SK-N-SH treated with all-trans-retinoic acid at 6 μM for 48 hours (cell line): ENCODE data around the gene NUP98.

Experiments
- ATAC-seq: fragments of 200-7000 bp; cut with Tn5 transposase; 3 replicates; pipeline ENCODE4 v1.9.1; 2020; ENCODE audit warnings: mild to moderate bottlenecking, moderate library complexity
- ARNTL ChIP-seq: fragments of 450-650 bp; formaldehyde crosslinking; IDR thresholded peaks from 2 replicates; pipeline ENCODE4 v1.5.0; 2020; ENCODE audit warnings: low read depth, mild to moderate bottlenecking, moderate library complexity, borderline replicate concordance
- BACH2 ChIP-seq: fragments of 250-450 bp; sonication (Bioruptor Pico); IDR thresholded peaks from 2 replicates; pipeline ENCODE4 v1.9.0; 2021; ENCODE audit warnings: mild to moderate bottlenecking, borderline replicate concordance
- ESRRG ChIP-seq: fragments of 250-450 bp; sonication (Bioruptor Pico); IDR thresholded peaks from 2 replicates; pipeline ENCODE4 v1.6.1; 2021; ENCODE audit warnings: mild to moderate bottlenecking
- GLIS3 ChIP-seq: fragments of 250-450 bp; sonication (Bioruptor Pico); IDR thresholded peaks from 2 replicates; pipeline ENCODE4 v1.5.0; 2020; ENCODE audit warnings: mild to moderate bottlenecking, moderate library complexity
- ISL1 ChIP-seq: fragments of 250-450 bp; sonication (Bioruptor Pico); IDR thresholded peaks from 2 replicates; pipeline ENCODE4 v2.1.2; 2022; ENCODE audit warnings: mild to moderate bottlenecking, moderate library complexity
- POU6F1 ChIP-seq: fragments of 250-450 bp; sonication (Bioruptor Pico); IDR thresholded peaks from 2 replicates; pipeline ENCODE4 v1.8.0; 2021; ENCODE audit warnings: low read depth, mild to moderate bottlenecking, moderate library complexity, borderline replicate concordance
- PPARA ChIP-seq: fragments of 250-450 bp; sonication (Bioruptor Pico); IDR thresholded peaks from 2 replicates; pipeline ENCODE4 v1.5.0; 2020; ENCODE audit warnings: mild to moderate bottlenecking, borderline replicate concordance
- SNAI2 ChIP-seq: fragments of 250-450 bp; sonication (Bioruptor Pico); IDR thresholded peaks from 2 replicates; pipeline ENCODE4 v1.5.0; 2020; ENCODE audit warnings: mild to moderate bottlenecking, moderate library complexity
- TOX ChIP-seq: fragments of 250-450 bp; sonication (Bioruptor Pico); IDR thresholded peaks from 2 replicates; pipeline ENCODE4 v1.8.0; 2021; ENCODE audit warnings: mild to moderate bottlenecking, moderate library complexity, borderline replicate concordance
- TSHZ2 ChIP-seq: fragments of 250-450 bp; sonication (Bioruptor Pico); IDR thresholded peaks from 2 replicates; pipeline ENCODE4 v1.5.0; 2020; ENCODE audit warnings: mild to moderate bottlenecking, moderate library complexity
- ZC3H10 ChIP-seq: fragments of 250-450 bp; sonication (Bioruptor Pico); IDR thresholded peaks from 2 replicates; pipeline ENCODE4 v1.5.1; 2021; ENCODE audit warnings: mild to moderate bottlenecking, moderate library complexity
- ZNF565 ChIP-seq: fragments of 450-650 bp; formaldehyde crosslinking; conservative IDR thresholded peaks from 2 replicates; pipeline ENCODE4 v1.5.0; 2020; ENCODE audit warnings: low read depth, mild to moderate bottlenecking, moderate library complexity
- ZNF70 ChIP-seq: fragments of 450-650 bp; formaldehyde crosslinking; IDR thresholded peaks from 2 replicates; pipeline ENCODE4 v1.5.0; 2020; ENCODE audit warnings: mild to moderate bottlenecking, moderate library complexity
- ZNF8 ChIP-seq: fragments of 450-650 bp; formaldehyde crosslinking; IDR thresholded peaks from 2 replicates; pipeline ENCODE4 v1.5.0; 2020; ENCODE audit warnings: mild to moderate bottlenecking, moderate library complexity
- TF ChIP-seq, protein P1 (sequence below): fragments of 250-450 bp; sonication (Bioruptor Pico); IDR thresholded peaks from 2 replicates; pipeline ENCODE4 v1.8.0; 2020; ENCODE audit warnings: mild to moderate bottlenecking, moderate library complexity, borderline replicate concordance
- TF ChIP-seq, protein P2 (sequence below): fragments of 250-450 bp; sonication (Bioruptor Pico); IDR thresholded peaks from 2 replicates; pipeline ENCODE4 v1.5.1; 2021; ENCODE audit warnings: mild to moderate bottlenecking, moderate library complexity

Gene NUP98

DNA sequence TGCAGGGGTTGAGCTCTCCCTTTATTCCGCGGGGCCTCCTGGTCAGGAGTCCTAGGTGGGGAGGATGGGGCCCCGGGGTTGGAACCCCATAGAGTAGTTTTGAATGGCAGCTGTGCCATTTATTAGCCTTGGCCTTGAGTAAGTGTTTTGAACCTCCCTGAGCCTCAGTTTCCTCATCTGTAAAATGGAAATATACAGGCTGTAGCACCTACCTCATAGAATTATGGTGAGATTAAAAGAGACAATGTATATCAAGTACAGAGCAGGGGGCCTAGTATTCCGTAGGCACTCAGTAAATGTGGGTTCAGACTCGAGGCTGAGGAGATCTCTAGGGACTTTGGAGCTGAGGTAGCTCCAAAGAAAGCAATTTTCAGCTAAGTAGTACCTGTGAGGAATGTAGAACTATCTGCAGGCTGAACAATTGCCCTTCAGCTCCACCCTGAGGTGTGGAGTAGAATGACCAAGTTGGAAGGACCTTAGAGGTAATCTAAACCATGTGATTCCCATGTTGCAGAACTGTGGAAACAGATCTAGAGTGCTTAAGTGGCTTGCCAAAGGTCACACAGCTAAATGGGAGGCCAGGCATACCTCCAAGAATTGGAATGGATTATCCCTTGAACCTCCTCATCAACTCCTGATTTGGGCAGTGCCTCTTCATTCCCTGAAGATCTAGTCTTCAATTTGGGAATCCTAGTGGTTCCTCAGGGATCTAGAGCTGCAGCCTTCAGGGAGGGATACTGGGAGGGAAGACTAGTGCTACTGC is 11.7 kb upstream of the NUP98 start (continued):
- no peak for TF ChIP-seq ESRRG (CRISPR knock-in tag)

- TF ChIP-seq TSHZ2 (CRISPR knock-in tag) = no peak
- no peak for TF ChIP-seq ZNF565 (CRISPR knock-in tag)
- TF ChIP-seq, protein P1, sequence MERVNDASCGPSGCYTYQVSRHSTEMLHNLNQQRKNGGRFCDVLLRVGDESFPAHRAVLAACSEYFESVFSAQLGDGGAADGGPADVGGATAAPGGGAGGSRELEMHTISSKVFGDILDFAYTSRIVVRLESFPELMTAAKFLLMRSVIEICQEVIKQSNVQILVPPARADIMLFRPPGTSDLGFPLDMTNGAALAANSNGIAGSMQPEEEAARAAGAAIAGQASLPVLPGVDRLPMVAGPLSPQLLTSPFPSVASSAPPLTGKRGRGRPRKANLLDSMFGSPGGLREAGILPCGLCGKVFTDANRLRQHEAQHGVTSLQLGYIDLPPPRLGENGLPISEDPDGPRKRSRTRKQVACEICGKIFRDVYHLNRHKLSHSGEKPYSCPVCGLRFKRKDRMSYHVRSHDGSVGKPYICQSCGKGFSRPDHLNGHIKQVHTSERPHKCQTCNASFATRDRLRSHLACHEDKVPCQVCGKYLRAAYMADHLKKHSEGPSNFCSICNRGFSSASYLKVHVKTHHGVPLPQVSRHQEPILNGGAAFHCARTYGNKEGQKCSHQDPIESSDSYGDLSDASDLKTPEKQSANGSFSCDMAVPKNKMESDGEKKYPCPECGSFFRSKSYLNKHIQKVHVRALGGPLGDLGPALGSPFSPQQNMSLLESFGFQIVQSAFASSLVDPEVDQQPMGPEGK = no peak
- TF ChIP-seq GLIS3 = no peak
- TF ChIP-seq, all 23 proteins: peak for 0
- ATAC-seq = peak; percentile 87
These were observed 10.8 kb upstream of the NUP98 start, which contains the start of gene PGAP2 for GRCh38 chr11:3807909-3808860. PGAP2 (plus strand) TSS chr11:3808560; CDS start chr11:3811260, 2,700 bp downstream.

GRCh38 chr11:3803726-3804495 is 6.6 kb upstream of the NUP98 start:
- TF ChIP-seq ZNF70 (CRISPR knock-in tag) (no peak), TOX (CRISPR knock-in tag) (no peak)
- peak; percentile 9; the same call in 1 of the 3 replicates for ATAC-seq

GRCh38 chr11:3802011-3802790 is 4.8 kb upstream of the NUP98 start:
- no peak for TF ChIP-seq ESRRG (CRISPR knock-in tag)
- ATAC-seq = no peak

DNA sequence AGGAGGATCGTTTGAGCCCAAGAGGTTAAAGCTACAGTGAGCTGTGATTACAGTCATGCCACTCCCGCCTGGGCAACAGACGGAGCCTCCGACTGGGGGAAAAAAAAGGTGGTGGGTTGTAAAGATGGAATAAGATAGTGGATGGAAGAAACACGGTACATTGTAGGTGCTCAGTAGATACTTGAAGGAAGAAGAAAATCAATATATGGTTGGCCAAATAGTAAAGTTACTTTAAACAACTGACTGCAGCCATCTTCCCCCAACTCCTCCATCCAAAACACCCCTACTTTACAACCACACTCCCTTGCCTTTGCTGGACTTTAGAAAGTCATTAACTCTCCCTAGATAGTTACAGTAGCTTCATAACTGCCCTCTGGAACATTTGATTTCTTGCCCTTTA is 2.5 kb upstream of the NUP98 start:
- no peak for ATAC-seq
- TF ChIP-seq PPARA (CRISPR knock-in tag) (no peak), TSHZ2 (CRISPR knock-in tag) (no peak), ISL1 (CRISPR knock-in tag) (no peak), ZNF565 (CRISPR knock-in tag) (no peak), ZNF8 (CRISPR knock-in tag) (no peak), ARNTL (CRISPR knock-in tag) (no peak), GLIS3 (no peak), SNAI2 (no peak), POU6F1 (CRISPR knock-in tag) (no peak), BACH2 (CRISPR knock-in tag) (no peak), ZC3H10 (CRISPR knock-in tag) (no peak)
- TF ChIP-seq, protein P2, sequence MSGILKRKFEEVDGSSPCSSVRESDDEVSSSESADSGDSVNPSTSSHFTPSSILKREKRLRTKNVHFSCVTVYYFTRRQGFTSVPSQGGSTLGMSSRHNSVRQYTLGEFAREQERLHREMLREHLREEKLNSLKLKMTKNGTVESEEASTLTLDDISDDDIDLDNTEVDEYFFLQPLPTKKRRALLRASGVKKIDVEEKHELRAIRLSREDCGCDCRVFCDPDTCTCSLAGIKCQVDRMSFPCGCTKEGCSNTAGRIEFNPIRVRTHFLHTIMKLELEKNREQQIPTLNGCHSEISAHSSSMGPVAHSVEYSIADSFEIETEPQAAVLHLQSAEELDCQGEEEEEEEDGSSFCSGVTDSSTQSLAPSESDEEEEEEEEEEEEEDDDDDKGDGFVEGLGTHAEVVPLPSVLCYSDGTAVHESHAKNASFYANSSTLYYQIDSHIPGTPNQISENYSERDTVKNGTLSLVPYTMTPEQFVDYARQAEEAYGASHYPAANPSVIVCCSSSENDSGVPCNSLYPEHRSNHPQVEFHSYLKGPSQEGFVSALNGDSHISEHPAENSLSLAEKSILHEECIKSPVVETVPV (CRISPR knock-in tag) = no peak
- TF ChIP-seq, protein P1 = no peak
